ENCODE measurements around the gene MORC3.

GRCh38 chr21:36322083-36322424 is 2.1 kb downstream of the MORC3 start:
- TF ChIP-seq CTCF (IDR thresholded peaks at IDR 0.05; ENCODE audit: low read depth, low read length, poor library complexity, severe bottlenecking): no peak
- TF ChIP-seq EZH2phosphoT487 (IDR thresholded peaks at IDR 0.05; ENCODE audit: borderline replicate concordance, low read length): no peak
